ENCODE data around the gene TULP4. TPM values are rescaled to one million over a fixed set of nuclear protein-coding genes. Genes with fewer than 3 reads are reported as not detected.

Gene TULP4
- total and polyA plus RNA-seq, 2 donors (not counting 1 experiment from before 2014, with no cell fraction given): 12.0 to 90.0 TPM

DNA sequence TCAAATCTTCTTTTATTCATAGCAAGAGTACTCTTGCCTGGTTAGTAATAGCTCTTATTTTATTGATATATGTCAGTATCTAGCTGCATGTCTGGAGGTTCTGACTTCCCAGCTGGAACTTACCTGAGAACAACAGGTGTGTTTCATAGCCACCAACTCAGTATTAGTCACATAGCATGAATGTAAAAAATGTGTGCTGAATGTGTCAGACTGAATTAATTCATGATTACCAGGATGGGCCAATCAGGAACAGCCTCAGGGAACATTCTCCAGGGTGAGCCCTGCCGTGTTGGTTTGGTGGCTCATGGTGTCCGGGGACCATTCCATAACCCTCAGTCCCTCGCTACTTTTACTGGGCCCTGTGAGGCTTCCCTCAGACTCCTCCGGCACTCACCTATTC, 99.7 kb downstream of the TULP4 start:
- ChIA-PET CTCF (interaction anchor here (0.6 to 1.1 kb wide), 2 partner anchors 16 to 198 kb away, joined by 3 to 4 read pairs; no protein-coding TSS in a partner anchor), POLR2A (no interaction called here)
- H3K27ac ChIP-seq (ENCODE audit: low read length in 2 of 2): no peak overlapping the region
- H3K9ac ChIP-seq (ENCODE audit: low read length): no peak overlapping the region
- H3K27me3 Mint-ChIP-seq: no peaks in the 10 kb centered on the region
- no peaks in the 10 kb centered on the region for H3K9me3 ChIP-seq (ENCODE audit: control extremely low read depth in 1 of 3, control insufficient read depth in 2 of 3, insufficient read depth in 1 of 3, low read length in 2 of 3)
- ATAC-seq (ENCODE audit: low read depth): no peak
- H3K4me3 ChIP-seq (ENCODE audit: control extremely low read depth in 1 of 5, extremely low read depth in 1 of 5, insufficient read depth in 1 of 5, low read depth in 2 of 5, low read length in 4 of 5): no peak overlapping the region
- TF ChIP-seq EZH2 (IDR thresholded peaks at IDR 0.05; ENCODE audit: borderline replicate concordance, insufficient read depth, low read depth, low read length, poor library complexity, severe bottlenecking): no peak
- TF ChIP-seq CTCF (IDR thresholded peaks at IDR 0.05): no peak
- peaks cover 18% of the 10 kb centered on the region for H3K4me1 Mint-ChIP-seq
- no peak overlapping the region for H3K4me2 ChIP-seq (replicated peaks; ENCODE audit: low read depth, low read length, poor library complexity, severe bottlenecking)
- DNase-seq: no peak
- peaks cover 0 to 25% of the 10 kb centered on the region in 2 experiments for H3K36me3 ChIP-seq (replicated peaks in 1 of 2; ENCODE audit: control extremely low read depth in 1 of 2, control insufficient read depth in 1 of 2, extremely low read depth in 1 of 2, insufficient read depth in 2 of 2, low read length in 1 of 2)
- H3K79me2 ChIP-seq (ENCODE audit: control insufficient read depth, insufficient read depth, low read length): peaks cover 3% of the 10 kb centered on the region
- no peak overlapping the region for H3K4me3 Mint-ChIP-seq
- 100% methylated on average over 1 of the region's 4 CpGs for WGBS (ENCODE audit: insufficient coverage)
- intact Hi-C loops (cut with micrococcal nuclease): no loop called here
- peaks cover 5 to 8% of the 10 kb centered on the region in 2 donors for H3K4me1 ChIP-seq (ENCODE audit: control insufficient read depth in 2 of 2, insufficient read depth in 2 of 2, low read length in 2 of 2)
- no peaks in the 10 kb centered on the region for H3K9me3 Mint-ChIP-seq (ENCODE audit: insufficient read depth)
- no peak overlapping the region for H2AFZ ChIP-seq (ENCODE audit: insufficient read depth, low read depth, low read length, poor library complexity, severe bottlenecking)
- no peaks in the 10 kb centered on the region for H3K27me3 ChIP-seq (replicated peaks in 1 of 4; ENCODE audit: control extremely low read depth in 1 of 4, control insufficient read depth in 3 of 4, insufficient read depth in 4 of 4, low read length in 3 of 4)
- no peak overlapping the region for H3K27ac Mint-ChIP-seq
- H4K20me1 ChIP-seq (ENCODE audit: control insufficient read depth, insufficient read depth, low read length, poor library complexity, severe bottlenecking): peaks cover 15% of the 10 kb centered on the region

DNA sequence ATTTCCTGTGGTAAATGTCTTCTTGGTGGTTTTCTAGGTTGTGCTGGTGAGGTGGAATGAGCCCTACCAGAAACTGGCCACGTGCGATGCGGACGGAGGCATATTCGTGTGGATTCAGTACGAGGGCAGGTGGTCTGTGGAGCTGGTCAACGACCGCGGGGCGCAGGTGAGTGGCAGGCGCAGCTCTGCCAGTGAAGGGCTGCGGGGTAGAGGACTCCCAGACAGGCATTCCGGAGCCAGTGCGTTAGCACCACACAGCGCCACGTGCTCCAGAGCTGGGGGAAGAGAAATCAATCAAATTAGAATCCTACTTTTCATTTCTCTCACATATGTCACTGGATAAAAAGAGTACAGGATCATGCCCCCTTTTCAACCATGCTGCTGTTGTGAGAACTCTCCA, 100.8 kb downstream of the TULP4 start:
- H2AFZ ChIP-seq (ENCODE audit: insufficient read depth, low read depth, low read length, poor library complexity, severe bottlenecking): no peak overlapping the region
- no peak overlapping the region for H3K9ac ChIP-seq (ENCODE audit: low read length)
- no peaks in the 10 kb centered on the region for H3K9me3 ChIP-seq (ENCODE audit: control extremely low read depth in 1 of 3, control insufficient read depth in 2 of 3, insufficient read depth in 1 of 3, low read length in 2 of 3)
- peaks cover 0 to 26% of the 10 kb centered on the region in 2 experiments for H3K36me3 ChIP-seq (replicated peaks in 1 of 2; ENCODE audit: control extremely low read depth in 1 of 2, control insufficient read depth in 1 of 2, extremely low read depth in 1 of 2, insufficient read depth in 2 of 2, low read length in 1 of 2)
- TF ChIP-seq CTCF (IDR thresholded peaks at IDR 0.05) (no peak), EZH2 (IDR thresholded peaks at IDR 0.05; ENCODE audit: borderline replicate concordance, insufficient read depth, low read depth, low read length, poor library complexity, severe bottlenecking) (no peak)
- ATAC-seq (ENCODE audit: low read depth) (no peak), DNase-seq (no peak)
- no peak overlapping the region for H3K4me2 ChIP-seq (replicated peaks; ENCODE audit: low read depth, low read length, poor library complexity, severe bottlenecking)
- no peak overlapping the region for H3K27ac ChIP-seq (ENCODE audit: low read length in 2 of 2)
- H3K4me1 ChIP-seq (ENCODE audit: control insufficient read depth in 2 of 2, insufficient read depth in 2 of 2, low read length in 2 of 2): peaks cover 5 to 8% of the 10 kb centered on the region in 2 donors
- H4K20me1 ChIP-seq (ENCODE audit: control insufficient read depth, insufficient read depth, low read length, poor library complexity, severe bottlenecking): peaks cover 15% of the 10 kb centered on the region
- 100% methylated on average over 11 of the region's 16 CpGs for WGBS (ENCODE audit: insufficient coverage)
- H3K27me3 Mint-ChIP-seq: no peaks in the 10 kb centered on the region
- no peak overlapping the region for H3K27ac Mint-ChIP-seq
- H3K79me2 ChIP-seq (ENCODE audit: control insufficient read depth, insufficient read depth, low read length): peaks cover 3% of the 10 kb centered on the region
- CTCF ChIA-PET: no interaction called here
- no peaks in the 10 kb centered on the region for H3K27me3 ChIP-seq (replicated peaks in 1 of 4; ENCODE audit: control extremely low read depth in 1 of 4, control insufficient read depth in 3 of 4, insufficient read depth in 4 of 4, low read length in 3 of 4)
- H3K4me3 ChIP-seq (ENCODE audit: control extremely low read depth in 1 of 5, extremely low read depth in 1 of 5, insufficient read depth in 1 of 5, low read depth in 2 of 5, low read length in 4 of 5): no peak overlapping the region
- no peaks in the 10 kb centered on the region for H3K9me3 Mint-ChIP-seq (ENCODE audit: insufficient read depth)
- intact Hi-C loops (cut with micrococcal nuclease): no loop called here
- peaks cover 16% of the 10 kb centered on the region for H3K4me1 Mint-ChIP-seq
- no peak overlapping the region for H3K4me3 Mint-ChIP-seq
- POLR2A ChIA-PET: no interaction called here
